Bronchial epithelial cell (primary cell): Measurements from ENCODE around the gene QSOX1. TPM values are rescaled to one million over a fixed set of nuclear protein-coding genes. Genes with fewer than 3 reads are reported as not detected.

ENCODE experiments used
- DNase-seq: peaks from one replicate; pipeline ENCODE4 v3.0.0-alpha.2; 2010; ENCODE audit warnings: low read depth
- FAIRE-seq: peaks from 2 replicates; lab custom pipeline; 2011; peaks lifted over from hg19 to GRCh38; lab: Jason Lieb, UNC
- H3K27me3 ChIP-seq: 2 replicates; pipeline ENCODE4 v1.5.1; 2011; ENCODE audit warnings: low read length; ENCODE audit not compliant: control insufficient read depth, insufficient read depth
- H3K36me3 ChIP-seq: 2 replicates; pipeline ENCODE4 v1.5.1; 2011; ENCODE audit warnings: low read length; ENCODE audit not compliant: control insufficient read depth, insufficient read depth
- H3K4me3 ChIP-seq: 2 replicates; pipeline ENCODE4 v1.5.1; 2011; ENCODE audit warnings: mild to moderate bottlenecking, low read depth, low read length, control low read depth
- CTCF ChIP-seq: IDR thresholded peaks from 2 replicates; pipeline ENCODE4 v1.5.1; 2011; ENCODE audit warnings: mild to moderate bottlenecking, moderate library complexity, low read length, control low read depth, inconsistent platforms; ENCODE audit not compliant: insufficient read depth, severe bottlenecking
- total RNA-seq: library from RNA; depleted of rRNA; stranded (reverse); fragments of >200 nt; gene quantifications from 2 replicates; pipeline ENCODE4 v1.2.1, GENCODE V29; 2014

Gene QSOX1
- total RNA-seq, 1 donor from 2014 or later, result 134 TPM

GRCh38 chr1:180163041-180163440, 8.4 kb downstream of the QSOX1 start:
- DNase-seq (no peak), FAIRE-seq (no peak)
- H3K27me3 ChIP-seq, result no peaks in the 10 kb centered on the region
- peaks cover 5% of the 10 kb centered on the region for H3K36me3 ChIP-seq
- H3K4me3 ChIP-seq, result no peak overlapping the region
- no peak for TF ChIP-seq CTCF

DNA sequence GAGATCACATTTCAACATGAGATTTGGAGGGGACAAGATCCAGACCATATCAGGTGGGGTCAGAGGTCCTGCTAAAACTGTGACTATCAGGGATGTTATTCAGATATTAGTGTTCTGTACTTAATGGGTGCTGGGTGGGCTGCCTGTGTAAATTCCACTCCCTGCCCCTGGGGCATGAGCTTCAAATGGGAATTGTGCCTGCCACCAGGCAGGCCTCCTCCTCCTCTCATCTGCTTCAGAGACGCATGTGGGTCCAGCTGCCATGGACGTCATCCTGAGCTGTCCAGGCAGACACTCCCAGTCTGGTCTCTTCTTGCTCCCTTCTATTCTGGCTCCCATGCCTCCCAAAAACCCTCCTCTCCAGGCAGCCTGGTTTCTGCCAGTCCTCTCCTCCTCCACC, 10.4 kb downstream of the QSOX1 start:
- DNase-seq, result no peak
- Histone ChIP-seq H3K27me3 (no peaks in the 10 kb centered on the region), H3K36me3 (peaks cover 4% of the 10 kb centered on the region), H3K4me3 (no peak overlapping the region)
- no peak for TF ChIP-seq CTCF
- no peak for FAIRE-seq

DNA sequence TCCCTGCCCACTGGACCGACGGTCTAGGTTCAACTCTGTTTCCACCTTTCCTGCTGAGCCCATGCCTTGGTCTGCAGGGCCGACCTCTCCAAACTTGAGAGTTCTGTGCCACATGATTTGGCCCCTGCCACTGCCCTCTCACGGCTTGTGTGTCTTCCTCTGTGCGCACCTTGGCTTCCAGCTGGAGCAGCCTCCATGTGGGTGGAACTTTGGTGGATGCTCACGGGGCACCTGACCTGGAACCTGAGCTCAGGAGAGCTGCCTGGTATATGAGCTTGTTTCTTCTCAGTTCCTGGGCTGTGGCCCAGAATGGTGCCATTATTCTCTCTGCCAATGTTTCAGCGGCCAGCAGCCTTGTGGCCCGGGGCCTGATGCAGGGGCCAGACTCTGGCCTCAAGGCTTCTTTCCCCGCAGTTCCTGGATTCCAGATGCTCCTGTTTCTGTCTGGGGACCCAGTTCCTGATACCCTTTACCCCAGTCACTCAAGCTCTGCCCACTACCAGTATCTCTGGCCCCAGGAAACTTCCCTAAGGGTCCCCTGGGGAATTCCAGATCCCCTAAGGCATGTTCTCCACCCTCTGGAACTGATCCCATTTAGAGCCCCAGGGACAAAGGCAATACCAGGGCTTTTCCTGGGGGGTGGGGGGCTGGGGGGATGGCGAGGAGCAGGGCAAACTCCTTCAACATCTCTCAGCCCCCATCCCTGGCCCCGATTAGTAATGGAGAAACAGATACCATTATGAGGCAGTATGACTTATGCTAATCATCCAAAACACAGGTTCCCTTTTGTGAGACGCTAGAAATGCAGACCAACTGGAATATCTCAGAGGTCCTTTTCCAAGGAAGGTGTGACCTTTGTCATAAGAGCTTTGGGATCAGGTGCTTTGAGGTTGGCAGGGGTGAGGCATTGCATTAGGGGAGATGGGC, 11.1 kb downstream of the QSOX1 start:
- no peak for FAIRE-seq
- TF ChIP-seq CTCF, result no peak
- Histone ChIP-seq H3K4me3 (no peak overlapping the region), H3K36me3 (peaks cover 4% of the 10 kb centered on the region), H3K27me3 (no peaks in the 10 kb centered on the region)
- DNase-seq, result no peak

- DNase-seq, result no peak
- no peak for FAIRE-seq
- Histone ChIP-seq H3K4me3 (no peak overlapping the region), H3K36me3 (peaks cover 4% of the 10 kb centered on the region), H3K27me3 (no peaks in the 10 kb centered on the region)
- no peak for TF ChIP-seq CTCF
Measured at GRCh38 chr1:180166436-180166800, 11.7 kb downstream of the QSOX1 start.

DNA sequence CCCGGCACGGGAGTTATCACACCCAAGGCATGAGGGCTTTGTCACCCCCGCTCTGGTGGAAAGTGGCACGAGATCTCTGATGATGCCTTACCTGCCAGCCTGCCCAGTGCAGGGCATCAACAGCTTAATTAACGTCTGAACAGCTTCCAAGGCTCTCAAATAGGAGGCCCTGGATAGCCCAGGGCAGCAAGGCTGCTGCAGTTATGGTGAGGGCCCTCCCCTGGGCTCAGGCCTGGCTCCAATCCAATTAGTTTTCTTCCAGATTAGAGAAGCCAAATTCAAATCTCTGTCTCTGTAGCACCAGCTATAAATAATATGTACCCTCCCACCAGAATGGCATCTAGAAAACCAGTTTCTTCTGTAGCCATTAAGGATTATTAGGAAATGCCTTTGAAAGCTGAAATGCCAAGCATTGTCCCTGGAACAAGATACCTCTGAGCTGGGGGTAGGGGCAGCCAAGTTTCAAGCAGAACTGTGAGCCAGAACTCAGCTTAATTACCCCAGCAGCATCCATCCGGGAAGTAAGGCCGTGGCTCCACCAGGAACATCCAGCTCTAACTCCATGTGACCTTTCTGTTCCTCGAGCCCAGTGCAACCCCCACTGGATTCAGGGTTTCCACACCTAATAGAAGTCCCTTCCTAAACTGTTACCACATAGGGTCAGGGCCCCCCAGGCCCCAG, 12.5 kb downstream of the QSOX1 start:
- Histone ChIP-seq H3K36me3 (peaks cover 4% of the 10 kb centered on the region), H3K27me3 (no peaks in the 10 kb centered on the region), H3K4me3 (no peak overlapping the region)
- FAIRE-seq (no peak), DNase-seq (no peak)
- no peak for TF ChIP-seq CTCF
